GM19023 (cell line): ENCODE measurements around the gene VAMP7.
"Not testable (repeated sequence)": the region's sequence is repeated elsewhere in the genome, so short reads cannot be mapped to it uniquely, and the experiment has no call there.

ENCODE experiments used
- ATAC-seq: cut with Tn5 transposase; IDR thresholded peaks from one replicate; pipeline ENCODE4 v1.9.1; 2021; ENCODE audit warnings: mild to moderate bottlenecking, moderate library complexity; ENCODE audit not compliant: unreplicated experiment

The VAMP7 gene

GRCh38 chrX:155900765-155901164 lies 19.6 kb downstream of the VAMP7 start:
- no peak for ATAC-seq

- not testable (repeated sequence) for ATAC-seq
Observed at GRCh38 chrX:155907661-155908060, 26.5 kb downstream of the VAMP7 start.

GRCh38 chrX:155923200-155923599 lies 42.1 kb downstream of the VAMP7 start:
- ATAC-seq: no peak

GRCh38 chrX:155930852-155931618 lies 49.9 kb downstream of the VAMP7 start:
- not testable (repeated sequence) for ATAC-seq

GRCh38 chrX:155938132-155938531 lies 57.0 kb downstream of the VAMP7 start:
- no peak for ATAC-seq

GRCh38 chrX:155949098-155949497 lies 68.0 kb downstream of the VAMP7 start:
- no peak for ATAC-seq

- no peak for ATAC-seq
Observed at GRCh38 chrX:155951237-155951789, 70.2 kb downstream of the VAMP7 start.

GRCh38 chrX:155953055-155953454 lies 71.9 kb downstream of the VAMP7 start:
- ATAC-seq: no peak

- ATAC-seq: no peak
Observed at GRCh38 chrX:155954793-155955192, 73.6 kb downstream of the VAMP7 start.

- no peak for ATAC-seq
Observed at GRCh38 chrX:155956099-155956498, 75.0 kb downstream of the VAMP7 start.

- ATAC-seq: no peak
Observed at GRCh38 chrX:155956649-155957048, 75.5 kb downstream of the VAMP7 start.

GRCh38 chrX:155957843-155958242 lies 76.7 kb downstream of the VAMP7 start:
- no peak for ATAC-seq

GRCh38 chrX:155959018-155959587 lies 78.0 kb downstream of the VAMP7 start:
- no peak for ATAC-seq

- ATAC-seq: no peak
Observed at GRCh38 chrX:155962906-155963305, 81.8 kb downstream of the VAMP7 start.

- no peak for ATAC-seq
Observed at GRCh38 chrX:155966876-155967275, 85.7 kb downstream of the VAMP7 start.

- no peak for ATAC-seq
Observed at GRCh38 chrX:155967653-155968325, 86.6 kb downstream of the VAMP7 start.

- ATAC-seq: no peak
Observed at GRCh38 chrX:155968326-155968661, 87.1 kb downstream of the VAMP7 start.

GRCh38 chrX:155968791-155969190 lies 87.6 kb downstream of the VAMP7 start:
- ATAC-seq: no peak

- not testable (repeated sequence) for ATAC-seq
Observed at GRCh38 chrX:155971658-155972057, 90.5 kb downstream of the VAMP7 start.

- ATAC-seq: not testable (repeated sequence)
Observed at GRCh38 chrX:155972241-155972640, 91.1 kb downstream of the VAMP7 start.

- ATAC-seq: no peak
Observed at GRCh38 chrX:155983326-155983725, 102.2 kb downstream of the VAMP7 start.

- no peak for ATAC-seq
Observed at GRCh38 chrX:155985208-155985607, 104.1 kb downstream of the VAMP7 start.
